Endodermal cell (in vitro differentiated cells): ENCODE data around the gene NKAIN1. TPM values are rescaled to one million over a fixed set of nuclear protein-coding genes. Genes with fewer than 3 reads are reported as not detected.
"Not testable (repeated sequence)": the region's sequence is repeated elsewhere in the genome, so short reads cannot be mapped to it uniquely, and the experiment has no call there.

Experiments used
- DNase-seq: peaks from one replicate; pipeline ENCODE4 v3.0.0-alpha.2; 2017
- H3K27ac ChIP-seq: 2 replicates; pipeline ENCODE4 v1.5.1; 2013; ENCODE audit warnings: mild to moderate bottlenecking, low read depth, low read length, moderate library complexity
- H3K27me3 ChIP-seq: 2 replicates; pipeline ENCODE4 v1.6.1; 2013; ENCODE audit warnings: mild to moderate bottlenecking, low read length, moderate library complexity; ENCODE audit not compliant: insufficient read depth, control insufficient read depth, poor library complexity, severe bottlenecking
- H3K36me3 ChIP-seq: 2 replicates; pipeline ENCODE4 v1.7.0; 2013; ENCODE audit warnings: mild to moderate bottlenecking, low read length, moderate library complexity; ENCODE audit not compliant: control insufficient read depth, insufficient read depth
- H3K4me1 ChIP-seq: one replicate; pipeline ENCODE4 v1.7.0; 2013; ENCODE audit warnings: low read length; ENCODE audit not compliant: control insufficient read depth, insufficient read depth
- H3K4me3 ChIP-seq: 2 replicates; pipeline ENCODE4 v1.5.1; 2013; ENCODE audit warnings: mild to moderate bottlenecking, low read length, moderate library complexity
- H3K9ac ChIP-seq: 2 replicates; pipeline ENCODE4 v1.6.1; 2013; ENCODE audit warnings: mild to moderate bottlenecking, low read length, moderate library complexity; ENCODE audit not compliant: poor library complexity, severe bottlenecking; ENCODE audit errors: extremely low read depth
- H3K9me3 ChIP-seq: 2 replicates; pipeline ENCODE4 v1.6.1; 2013; ENCODE audit warnings: mild to moderate bottlenecking, low read length, moderate library complexity; ENCODE audit not compliant: control insufficient read depth
- H3K27ac Mint-ChIP-seq: 2 replicates; pipeline ENCODE4 v1.8.0; 2020; ENCODE audit warnings: mixed read lengths
- H3K27me3 Mint-ChIP-seq: 2 replicates; pipeline ENCODE4 v1.8.0; 2021; ENCODE audit warnings: mild to moderate bottlenecking, mixed read lengths; ENCODE audit not compliant: insufficient read depth
- H3K36me3 Mint-ChIP-seq: 2 replicates; pipeline ENCODE4 v1.8.0; 2020; ENCODE audit warnings: low read depth, mixed read lengths
- H3K4me1 Mint-ChIP-seq: 2 replicates; pipeline ENCODE4 v1.8.0; 2020; ENCODE audit warnings: mixed read lengths
- H3K4me3 Mint-ChIP-seq: 2 replicates; pipeline ENCODE4 v1.8.0; 2020; ENCODE audit warnings: mild to moderate bottlenecking, moderate library complexity, mixed read lengths
- H3K9me3 Mint-ChIP-seq: 2 replicates; pipeline ENCODE4 v1.8.0; 2020; ENCODE audit warnings: mild to moderate bottlenecking, mixed read lengths
- WGBS, 2 experiments: methylation state at CpG; one replicate each; pipeline versions ENCODE4 v1.1.5 to v1.1.7; 2013; ENCODE audit warnings: missing lambda C conversion rate in 2 of 2, mixed read lengths in 1 of 2; ENCODE audit not compliant: insufficient coverage in 1 of 2, insufficient read length in 1 of 2; 5-methylcytosine and 5-hydroxymethylcytosine counted together
- total RNA-seq, 2 donors: library from RNA; stranded (reverse); fragmentation: NEBNext Ultra II Directional in 1 of 2; extraction: Animal tissue kit (Norgen Biotek cat#: 25700) in 1 of 2; gene quantifications; 2 replicates in 1 of 2; 3 replicates in 1 of 2; pipeline ENCODE4 v1.2.1, GENCODE V29; 2021
- TF ChIP-seq, protein P1 (sequence below): fragments of 200-600 bp; sonication (generic); conservative IDR thresholded peaks from 2 replicates; pipeline ENCODE4 v1.5.0; 2021; ENCODE audit warnings: antibody characterized with exemption, mild to moderate bottlenecking

Gene NKAIN1
- total RNA-seq, 2 donors from 2014 or later: 7.0 to 13.2 TPM

DNA sequence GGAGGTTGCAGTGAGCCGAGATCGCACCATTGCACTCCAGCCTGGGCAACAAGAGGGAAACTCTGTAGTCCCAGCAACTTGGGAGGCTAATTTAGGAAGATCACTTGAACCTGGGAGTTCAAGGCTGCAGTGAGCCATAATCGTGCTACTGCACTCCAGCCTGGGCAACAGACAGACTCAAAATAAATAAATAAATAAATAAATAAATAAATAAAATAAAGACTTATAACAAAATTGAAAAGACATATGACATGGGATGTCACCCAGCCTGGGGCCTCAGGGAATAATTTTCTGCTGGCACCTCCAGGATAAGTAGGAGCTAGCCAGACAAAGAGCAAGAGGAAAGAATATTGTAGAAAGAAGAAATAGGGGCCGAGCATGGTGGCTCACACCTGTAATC is 96.2 kb downstream of the NKAIN1 start:
- Mint-ChIP-seq H3K9me3 (no peaks in the 10 kb centered on the region), H3K36me3 (no peaks in the 10 kb centered on the region), H3K27ac (no peak overlapping the region), H3K4me3 (no peak overlapping the region), H3K4me1 (peaks cover 4% of the 10 kb centered on the region), H3K27me3 (no peaks in the 10 kb centered on the region)
- TF ChIP-seq, protein P1, sequence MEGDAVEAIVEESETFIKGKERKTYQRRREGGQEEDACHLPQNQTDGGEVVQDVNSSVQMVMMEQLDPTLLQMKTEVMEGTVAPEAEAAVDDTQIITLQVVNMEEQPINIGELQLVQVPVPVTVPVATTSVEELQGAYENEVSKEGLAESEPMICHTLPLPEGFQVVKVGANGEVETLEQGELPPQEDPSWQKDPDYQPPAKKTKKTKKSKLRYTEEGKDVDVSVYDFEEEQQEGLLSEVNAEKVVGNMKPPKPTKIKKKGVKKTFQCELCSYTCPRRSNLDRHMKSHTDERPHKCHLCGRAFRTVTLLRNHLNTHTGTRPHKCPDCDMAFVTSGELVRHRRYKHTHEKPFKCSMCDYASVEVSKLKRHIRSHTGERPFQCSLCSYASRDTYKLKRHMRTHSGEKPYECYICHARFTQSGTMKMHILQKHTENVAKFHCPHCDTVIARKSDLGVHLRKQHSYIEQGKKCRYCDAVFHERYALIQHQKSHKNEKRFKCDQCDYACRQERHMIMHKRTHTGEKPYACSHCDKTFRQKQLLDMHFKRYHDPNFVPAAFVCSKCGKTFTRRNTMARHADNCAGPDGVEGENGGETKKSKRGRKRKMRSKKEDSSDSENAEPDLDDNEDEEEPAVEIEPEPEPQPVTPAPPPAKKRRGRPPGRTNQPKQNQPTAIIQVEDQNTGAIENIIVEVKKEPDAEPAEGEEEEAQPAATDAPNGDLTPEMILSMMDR: no peak
- no peak overlapping the region for H3K4me3 ChIP-seq
- H3K27me3 ChIP-seq: no peaks in the 10 kb centered on the region
- 90 to 98% methylated on average over 3 to 4 of the region's 4 CpGs for whole genome bisulfite sequencing, 2 experiments
- H3K36me3 ChIP-seq: no peaks in the 10 kb centered on the region
- H3K9ac ChIP-seq: no peak overlapping the region
- no peak for DNase-seq
- H3K27ac ChIP-seq: no peak overlapping the region
- H3K4me1 ChIP-seq: no peaks in the 10 kb centered on the region
- H3K9me3 ChIP-seq: no peaks in the 10 kb centered on the region

DNA sequence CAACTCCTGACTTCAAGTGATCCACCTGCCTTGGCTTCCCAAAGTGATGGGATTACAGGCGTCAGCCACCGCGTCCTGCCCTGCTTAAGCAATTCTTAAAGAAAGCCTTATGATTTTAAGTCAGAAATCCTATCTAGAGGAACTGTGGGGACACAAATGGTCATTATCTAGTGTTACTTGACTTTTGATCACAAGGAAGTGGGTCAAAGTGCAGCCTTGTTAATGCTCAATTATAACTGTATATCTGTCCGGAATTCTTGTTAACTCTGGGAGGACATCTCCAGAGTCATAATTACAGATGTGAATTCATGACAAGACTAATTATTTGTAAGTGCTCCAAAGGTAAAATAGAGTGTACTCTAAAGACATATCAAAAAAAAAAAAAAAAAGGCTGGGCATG is 97.3 kb downstream of the NKAIN1 start:
- peaks cover 4% of the 10 kb centered on the region for H3K4me1 Mint-ChIP-seq
- Histone ChIP-seq H3K27me3 (no peaks in the 10 kb centered on the region), H3K4me3 (no peak overlapping the region), H3K9me3 (no peaks in the 10 kb centered on the region), H3K27ac (no peak overlapping the region), H3K4me1 (no peaks in the 10 kb centered on the region), H3K9ac (no peak overlapping the region), H3K36me3 (no peaks in the 10 kb centered on the region)
- no peaks in the 10 kb centered on the region for H3K27me3 Mint-ChIP-seq
- no peak overlapping the region for H3K4me3 Mint-ChIP-seq
- H3K9me3 Mint-ChIP-seq: no peaks in the 10 kb centered on the region
- H3K27ac Mint-ChIP-seq: no peak overlapping the region
- TF ChIP-seq, protein P1: no peak
- 97 to 100% methylated on average over 3 to 4 of the region's 4 CpGs for WGBS, 2 experiments
- no peaks in the 10 kb centered on the region for H3K36me3 Mint-ChIP-seq
- DNase-seq: no peak

DNA sequence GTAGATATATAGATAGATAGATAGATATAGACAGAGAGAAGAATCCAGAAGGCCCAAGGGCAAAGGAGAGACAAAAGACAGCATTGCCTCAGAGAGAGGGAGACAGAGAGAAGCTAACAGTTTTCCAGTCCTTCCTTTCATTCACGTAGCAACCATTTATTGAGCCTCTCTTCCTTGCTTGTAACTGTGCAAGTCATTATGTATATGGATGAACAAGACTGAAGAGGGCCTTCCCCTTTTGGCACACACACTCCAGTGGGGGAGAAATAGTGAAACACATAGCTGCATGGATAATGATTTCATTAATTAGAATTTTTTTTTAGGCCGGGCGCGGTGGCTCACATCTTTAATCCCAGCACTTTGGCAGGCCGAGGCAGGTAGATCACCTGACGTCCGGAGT is 99.4 kb downstream of the NKAIN1 start:
- Mint-ChIP-seq H3K4me1 (no peaks in the 10 kb centered on the region), H3K27me3 (no peaks in the 10 kb centered on the region), H3K27ac (no peak overlapping the region), H3K9me3 (peaks cover 12% of the 10 kb centered on the region), H3K36me3 (no peaks in the 10 kb centered on the region), H3K4me3 (no peak overlapping the region)
- Histone ChIP-seq H3K4me1 (no peaks in the 10 kb centered on the region), H3K4me3 (no peak overlapping the region), H3K9ac (no peak overlapping the region), H3K9me3 (no peaks in the 10 kb centered on the region), H3K27me3 (no peaks in the 10 kb centered on the region), H3K36me3 (no peaks in the 10 kb centered on the region), H3K27ac (no peak overlapping the region)
- TF ChIP-seq, protein P1: no peak
- 94 to 100% methylated on average over 1 to 7 of the region's 7 CpGs for WGBS, 2 experiments
- no peak for DNase-seq

DNA sequence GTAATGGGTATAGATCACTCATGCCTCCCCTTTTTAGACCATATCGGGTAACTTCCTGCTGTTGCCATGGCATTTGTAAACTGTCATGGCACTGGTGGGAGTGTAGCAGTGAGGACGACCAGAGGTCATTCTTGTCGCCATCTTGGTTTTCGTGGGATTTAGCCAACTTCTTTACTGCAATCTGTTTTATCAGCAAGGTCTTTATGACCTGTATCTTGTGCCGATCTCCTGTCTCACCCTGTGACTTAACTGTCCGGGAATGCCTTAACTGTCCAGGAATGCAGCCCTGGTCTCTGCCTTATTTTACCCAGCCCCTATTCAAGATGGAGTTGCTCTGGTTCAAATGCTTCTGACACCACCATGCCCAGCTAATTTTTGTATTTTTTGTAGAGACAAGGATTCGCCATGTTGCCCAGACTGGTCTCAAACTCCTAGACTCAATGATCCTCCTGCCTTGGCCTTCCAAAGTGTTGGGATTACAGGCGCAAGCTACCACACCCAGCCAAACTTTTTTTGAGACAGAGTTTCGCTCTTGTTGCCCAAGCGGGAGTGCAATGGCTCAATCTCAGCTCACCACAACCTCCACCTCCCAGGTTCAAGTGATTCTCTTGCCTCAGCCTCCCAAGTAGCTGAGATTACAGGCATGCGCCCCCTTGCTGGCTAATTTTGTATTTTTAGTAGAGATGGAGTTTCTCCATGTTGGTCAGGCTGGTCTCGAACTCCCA is 100.7 kb downstream of the NKAIN1 start:
- H3K4me3 Mint-ChIP-seq, H3K36me3 Mint-ChIP-seq, H3K4me3 ChIP-seq, H3K4me1 Mint-ChIP-seq, H3K4me1 ChIP-seq, H3K9me3 ChIP-seq, H3K27me3 Mint-ChIP-seq, DNase-seq, H3K9ac ChIP-seq, H3K27ac ChIP-seq, H3K36me3 ChIP-seq, H3K27ac Mint-ChIP-seq, H3K27me3 ChIP-seq: not testable (repeated sequence)
- H3K9me3 Mint-ChIP-seq: peaks cover 12% of the 10 kb centered on the region
- WGBS, 2 experiments: 91 to 93% methylated on average over 8 to 12 of the region's 12 CpGs

DNA sequence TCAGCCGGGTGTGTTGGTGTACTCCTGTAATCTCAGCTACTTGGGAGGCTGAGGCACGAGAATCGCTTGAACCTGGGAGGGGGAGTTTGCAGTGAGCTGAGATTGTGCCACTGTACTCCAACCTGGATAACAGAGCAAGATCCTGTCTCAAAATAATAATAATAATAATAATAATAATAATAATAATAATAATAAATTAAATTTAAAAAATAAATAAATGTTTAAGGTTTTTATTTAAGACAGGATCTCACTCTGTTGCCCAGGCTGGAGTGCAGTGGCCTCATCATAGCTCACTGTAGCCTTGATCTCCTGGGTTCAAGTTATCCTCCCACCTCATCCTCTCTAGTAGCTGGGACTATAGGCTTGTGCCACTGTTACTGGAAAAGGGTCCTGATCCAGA is 101.8 kb downstream of the NKAIN1 start:
- not testable (repeated sequence) for H3K27ac ChIP-seq, H3K27me3 ChIP-seq, H3K4me1 Mint-ChIP-seq, DNase-seq, H3K36me3 Mint-ChIP-seq, H3K9ac ChIP-seq, H3K27ac Mint-ChIP-seq, H3K36me3 ChIP-seq, H3K4me1 ChIP-seq, H3K4me3 ChIP-seq, H3K4me3 Mint-ChIP-seq, H3K27me3 Mint-ChIP-seq, H3K9me3 ChIP-seq
- 80 to 96% methylated on average over 1 to 3 of the region's 3 CpGs for WGBS, 2 experiments
- H3K9me3 Mint-ChIP-seq: peaks cover 12% of the 10 kb centered on the region
